ENCODE results near the gene TMEM87A.
"Not testable (repeated sequence)": the region's sequence is repeated elsewhere in the genome, so short reads cannot be mapped to it uniquely, and the experiment has no call there.

The TMEM87A gene

DNA sequence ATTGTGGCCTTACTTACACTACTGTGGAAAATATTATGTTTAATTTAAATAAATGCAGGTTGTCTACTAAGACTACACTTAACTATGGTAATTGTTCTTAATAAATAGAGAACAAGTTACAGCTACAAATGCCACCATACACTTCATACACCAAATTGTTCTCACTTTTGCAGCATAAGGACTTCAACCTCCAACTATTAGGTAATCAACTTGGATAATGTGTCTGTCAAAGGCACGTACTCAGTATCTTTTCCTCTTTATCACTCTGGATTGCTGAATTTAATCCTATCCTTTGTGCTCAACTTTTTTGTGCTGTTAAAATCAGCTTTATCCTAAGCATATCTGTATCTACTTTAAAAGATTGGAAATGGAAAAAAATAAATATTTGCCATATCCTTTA, 41.6 kb upstream of the TMEM87A start:
- no peaks in the 10 kb centered on the region for H3K79me2 ChIP-seq (ENCODE audit: insufficient read depth, low read depth)
- H3K9ac ChIP-seq, result no peak overlapping the region
- TF ChIP-seq, protein P1, sequence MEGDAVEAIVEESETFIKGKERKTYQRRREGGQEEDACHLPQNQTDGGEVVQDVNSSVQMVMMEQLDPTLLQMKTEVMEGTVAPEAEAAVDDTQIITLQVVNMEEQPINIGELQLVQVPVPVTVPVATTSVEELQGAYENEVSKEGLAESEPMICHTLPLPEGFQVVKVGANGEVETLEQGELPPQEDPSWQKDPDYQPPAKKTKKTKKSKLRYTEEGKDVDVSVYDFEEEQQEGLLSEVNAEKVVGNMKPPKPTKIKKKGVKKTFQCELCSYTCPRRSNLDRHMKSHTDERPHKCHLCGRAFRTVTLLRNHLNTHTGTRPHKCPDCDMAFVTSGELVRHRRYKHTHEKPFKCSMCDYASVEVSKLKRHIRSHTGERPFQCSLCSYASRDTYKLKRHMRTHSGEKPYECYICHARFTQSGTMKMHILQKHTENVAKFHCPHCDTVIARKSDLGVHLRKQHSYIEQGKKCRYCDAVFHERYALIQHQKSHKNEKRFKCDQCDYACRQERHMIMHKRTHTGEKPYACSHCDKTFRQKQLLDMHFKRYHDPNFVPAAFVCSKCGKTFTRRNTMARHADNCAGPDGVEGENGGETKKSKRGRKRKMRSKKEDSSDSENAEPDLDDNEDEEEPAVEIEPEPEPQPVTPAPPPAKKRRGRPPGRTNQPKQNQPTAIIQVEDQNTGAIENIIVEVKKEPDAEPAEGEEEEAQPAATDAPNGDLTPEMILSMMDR (conservative IDR thresholded peaks at IDR 0.05; ENCODE audit: low read depth, low read length), result no peak
- H3K4me1 ChIP-seq (ENCODE audit: low read depth, poor library complexity, severe bottlenecking), result no peaks in the 10 kb centered on the region
- H3K4me3 ChIP-seq (IDR thresholded peaks at IDR 0.05; ENCODE audit: insufficient read depth, low read depth, low read length), result no peak overlapping the region
- H2AFZ ChIP-seq (ENCODE audit: low read depth), result no peak overlapping the region
- no peak overlapping the region for H3K27ac ChIP-seq
- H3K27me3 ChIP-seq (ENCODE audit: insufficient read depth, low read depth), result no peaks in the 10 kb centered on the region
- no peak overlapping the region for H3K4me2 ChIP-seq
- no peaks in the 10 kb centered on the region for H4K20me1 ChIP-seq (ENCODE audit: insufficient read depth)
- H3K36me3 ChIP-seq (ENCODE audit: insufficient read depth), result no peaks in the 10 kb centered on the region

DNA sequence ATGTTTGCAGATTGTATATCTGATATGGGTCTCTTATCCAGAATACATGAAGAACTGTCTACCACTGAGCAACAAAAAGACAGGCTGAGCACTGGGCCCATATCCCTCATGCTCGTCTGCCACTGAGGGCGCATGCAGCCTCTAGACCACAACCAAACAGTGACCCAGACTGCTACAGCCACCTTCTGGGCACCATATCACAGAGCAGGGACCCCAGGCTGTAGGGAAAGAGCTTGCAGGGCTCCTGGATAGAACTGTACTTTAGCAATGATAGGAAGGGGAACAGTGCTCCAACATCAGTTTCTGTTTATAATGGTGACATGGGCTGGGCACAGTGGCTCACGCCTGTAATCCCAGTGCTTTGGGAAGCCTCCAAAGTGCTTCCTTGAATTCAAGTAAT, 40.2 kb upstream of the TMEM87A start:
- TF ChIP-seq, protein P1 (conservative IDR thresholded peaks at IDR 0.05; ENCODE audit: low read depth, low read length), result no peak
- H2AFZ ChIP-seq (ENCODE audit: low read depth), result no peak overlapping the region
- H3K4me2 ChIP-seq, result no peak overlapping the region
- no peaks in the 10 kb centered on the region for H4K20me1 ChIP-seq (ENCODE audit: insufficient read depth)
- no peak overlapping the region for H3K27ac ChIP-seq
- no peaks in the 10 kb centered on the region for H3K4me1 ChIP-seq (ENCODE audit: low read depth, poor library complexity, severe bottlenecking)
- H3K9ac ChIP-seq, result no peak overlapping the region
- no peaks in the 10 kb centered on the region for H3K79me2 ChIP-seq (ENCODE audit: insufficient read depth, low read depth)
- no peaks in the 10 kb centered on the region for H3K27me3 ChIP-seq (ENCODE audit: insufficient read depth, low read depth)
- no peak overlapping the region for H3K4me3 ChIP-seq (IDR thresholded peaks at IDR 0.05; ENCODE audit: insufficient read depth, low read depth, low read length)
- no peaks in the 10 kb centered on the region for H3K36me3 ChIP-seq (ENCODE audit: insufficient read depth)

- Histone ChIP-seq H3K4me2 (no peak overlapping the region), H3K27me3 (ENCODE audit: insufficient read depth, low read depth) (no peaks in the 10 kb centered on the region), H3K27ac (no peak overlapping the region), H4K20me1 (ENCODE audit: insufficient read depth) (no peaks in the 10 kb centered on the region), H3K36me3 (ENCODE audit: insufficient read depth) (no peaks in the 10 kb centered on the region), H3K9ac (no peak overlapping the region), H2AFZ (ENCODE audit: low read depth) (no peak overlapping the region), H3K4me1 (ENCODE audit: low read depth, poor library complexity, severe bottlenecking) (no peaks in the 10 kb centered on the region), H3K4me3 (IDR thresholded peaks at IDR 0.05; ENCODE audit: insufficient read depth, low read depth, low read length) (no peak overlapping the region), H3K79me2 (ENCODE audit: insufficient read depth, low read depth) (no peaks in the 10 kb centered on the region)
- TF ChIP-seq, protein P1 (conservative IDR thresholded peaks at IDR 0.05; ENCODE audit: low read depth, low read length), result no peak
Observed at GRCh38 chr15:42306681-42307080, 33.4 kb upstream of the TMEM87A start.

DNA sequence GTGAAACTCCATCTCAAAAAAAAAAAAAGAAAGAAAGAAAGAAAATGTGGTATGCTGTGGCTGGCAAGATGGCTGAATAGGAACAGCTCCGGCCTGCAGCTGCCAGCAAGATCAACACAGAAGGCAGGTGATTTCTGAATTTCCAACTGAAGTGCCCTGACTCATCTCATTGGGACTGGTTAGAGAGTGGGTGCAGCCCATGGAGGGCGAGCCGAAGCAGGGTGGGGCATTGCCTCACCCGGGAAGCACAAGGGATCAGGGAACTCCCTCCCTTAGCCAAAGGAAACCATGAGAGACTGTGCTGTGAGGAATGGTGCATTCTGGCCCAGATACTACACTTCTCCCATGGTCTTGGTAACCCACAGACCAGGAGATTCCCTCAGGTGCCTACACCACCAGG, 27.8 kb upstream of the TMEM87A start:
- H3K9ac ChIP-seq; H3K27ac ChIP-seq; H3K27me3 ChIP-seq (ENCODE audit: insufficient read depth, low read depth); H3K4me3 ChIP-seq (IDR thresholded peaks at IDR 0.05; ENCODE audit: insufficient read depth, low read depth, low read length); H4K20me1 ChIP-seq (ENCODE audit: insufficient read depth); H3K4me2 ChIP-seq; H3K36me3 ChIP-seq (ENCODE audit: insufficient read depth); H3K79me2 ChIP-seq (ENCODE audit: insufficient read depth, low read depth); H2AFZ ChIP-seq (ENCODE audit: low read depth); H3K4me1 ChIP-seq (ENCODE audit: low read depth, poor library complexity, severe bottlenecking): not testable (repeated sequence)

GRCh38 chr15:42289166-42289565, 15.9 kb upstream of the TMEM87A start:
- Histone ChIP-seq H3K79me2 (ENCODE audit: insufficient read depth, low read depth) (no peaks in the 10 kb centered on the region), H3K4me3 (IDR thresholded peaks at IDR 0.05; ENCODE audit: insufficient read depth, low read depth, low read length) (no peak overlapping the region), H4K20me1 (ENCODE audit: insufficient read depth) (no peaks in the 10 kb centered on the region), H3K9ac (no peak overlapping the region), H3K4me1 (ENCODE audit: low read depth, poor library complexity, severe bottlenecking) (no peaks in the 10 kb centered on the region), H3K36me3 (ENCODE audit: insufficient read depth) (no peaks in the 10 kb centered on the region), H3K27me3 (ENCODE audit: insufficient read depth, low read depth) (no peaks in the 10 kb centered on the region), H2AFZ (ENCODE audit: low read depth) (no peak overlapping the region), H3K4me2 (no peak overlapping the region), H3K27ac (no peak overlapping the region)
- TF ChIP-seq, protein P1 (conservative IDR thresholded peaks at IDR 0.05; ENCODE audit: low read depth, low read length), result no peak

All from KMS-11 (cell line).